ENCODE measurements around the gene EEPD1. TPM values are rescaled to one million over a fixed set of nuclear protein-coding genes. Genes with fewer than 3 reads are reported as not detected.

The EEPD1 gene
- total RNA-seq, 4 donors from 2014 or later, result 2.2 to 9.3 (median 6.2) TPM

DNA sequence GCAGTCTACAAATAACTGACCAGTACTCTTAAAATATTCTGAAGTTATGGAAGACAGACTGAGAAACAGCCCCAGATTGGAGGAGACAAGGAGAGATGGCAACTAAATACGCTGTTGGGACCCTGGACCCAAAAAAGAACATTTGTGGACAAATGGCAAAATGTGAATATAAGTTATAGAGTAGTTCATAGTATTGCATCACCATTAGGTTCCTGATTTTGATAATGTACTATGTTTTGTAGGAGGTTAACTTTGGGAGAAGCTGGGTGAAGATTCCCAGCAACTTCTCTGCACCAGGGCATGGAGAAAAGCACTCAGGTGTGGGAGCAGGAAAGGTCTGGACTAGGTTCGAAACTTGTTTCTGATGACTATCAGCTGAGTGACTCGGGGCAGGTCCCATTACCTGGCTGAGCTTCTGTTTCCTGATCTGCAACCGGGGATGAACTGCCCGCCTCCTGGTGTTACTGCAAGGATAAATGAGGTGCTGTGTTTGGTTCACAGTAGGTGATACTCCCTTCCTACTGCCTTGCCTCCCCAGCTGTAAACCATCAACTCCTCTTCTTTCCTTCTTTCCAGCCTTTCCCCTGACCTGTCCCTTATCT lies 48.2 kb downstream of the EEPD1 start:
- WGBS, 2 donors, result 87% methylated on average over 5 of the region's 5 CpGs
- H3K27me3 ChIP-seq, result no peaks in the 10 kb centered on the region
- no peak for DNase-seq
- no peak overlapping the region for H3K4me3 ChIP-seq (replicated peaks in 1 of 3)
- H3K9me3 ChIP-seq, result no peaks in the 10 kb centered on the region
- intact Hi-C loops (cut with DNase I), result no loop called here
- H3K36me3 ChIP-seq, result no peaks in the 10 kb centered on the region
- H3K4me1 ChIP-seq, result no peaks in the 10 kb centered on the region
- H3K27ac ChIP-seq, result no peak overlapping the region
- no peak for TF ChIP-seq POLR2A (IDR thresholded peaks at IDR 0.05)
- TF ChIP-seq, protein P1, sequence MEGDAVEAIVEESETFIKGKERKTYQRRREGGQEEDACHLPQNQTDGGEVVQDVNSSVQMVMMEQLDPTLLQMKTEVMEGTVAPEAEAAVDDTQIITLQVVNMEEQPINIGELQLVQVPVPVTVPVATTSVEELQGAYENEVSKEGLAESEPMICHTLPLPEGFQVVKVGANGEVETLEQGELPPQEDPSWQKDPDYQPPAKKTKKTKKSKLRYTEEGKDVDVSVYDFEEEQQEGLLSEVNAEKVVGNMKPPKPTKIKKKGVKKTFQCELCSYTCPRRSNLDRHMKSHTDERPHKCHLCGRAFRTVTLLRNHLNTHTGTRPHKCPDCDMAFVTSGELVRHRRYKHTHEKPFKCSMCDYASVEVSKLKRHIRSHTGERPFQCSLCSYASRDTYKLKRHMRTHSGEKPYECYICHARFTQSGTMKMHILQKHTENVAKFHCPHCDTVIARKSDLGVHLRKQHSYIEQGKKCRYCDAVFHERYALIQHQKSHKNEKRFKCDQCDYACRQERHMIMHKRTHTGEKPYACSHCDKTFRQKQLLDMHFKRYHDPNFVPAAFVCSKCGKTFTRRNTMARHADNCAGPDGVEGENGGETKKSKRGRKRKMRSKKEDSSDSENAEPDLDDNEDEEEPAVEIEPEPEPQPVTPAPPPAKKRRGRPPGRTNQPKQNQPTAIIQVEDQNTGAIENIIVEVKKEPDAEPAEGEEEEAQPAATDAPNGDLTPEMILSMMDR (IDR thresholded peaks at IDR 0.05), result no peak

DNA sequence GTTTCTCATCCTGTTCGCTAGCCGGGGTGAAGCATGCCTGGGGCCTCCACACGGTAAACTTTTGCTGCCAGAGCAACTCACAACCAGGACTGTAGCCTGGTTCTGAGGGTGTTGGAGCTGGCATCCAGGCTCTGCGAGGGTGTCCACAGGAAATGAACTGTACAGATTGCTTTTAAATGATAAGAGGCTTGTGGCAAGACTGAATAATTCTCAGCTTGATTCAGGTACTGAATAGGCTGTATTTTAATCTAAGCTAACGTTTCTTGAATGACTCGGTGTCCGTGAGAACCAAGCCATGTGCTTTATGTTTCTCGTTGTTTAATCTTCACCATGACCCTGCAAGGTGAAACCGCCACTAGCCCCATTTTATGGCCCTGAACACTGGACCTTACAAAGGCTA lies 49.3 kb downstream of the EEPD1 start:
- Histone ChIP-seq H3K27ac (no peak overlapping the region), H3K36me3 (no peaks in the 10 kb centered on the region), H3K27me3 (no peaks in the 10 kb centered on the region), H3K4me3 (replicated peaks in 1 of 3) (no peak overlapping the region), H3K4me1 (peaks cover 4% of the 10 kb centered on the region in 2 donors), H3K9me3 (no peaks in the 10 kb centered on the region)
- DNase-seq, result no peak
- TF ChIP-seq POLR2A (IDR thresholded peaks at IDR 0.05), result no peak
- TF ChIP-seq, protein P1 (IDR thresholded peaks at IDR 0.05), result no peak
- WGBS, 2 donors, result 71 to 80% methylated on average over 8 to 9 of the region's 9 CpGs
- intact Hi-C loops (cut with DNase I), result no loop called here

DNA sequence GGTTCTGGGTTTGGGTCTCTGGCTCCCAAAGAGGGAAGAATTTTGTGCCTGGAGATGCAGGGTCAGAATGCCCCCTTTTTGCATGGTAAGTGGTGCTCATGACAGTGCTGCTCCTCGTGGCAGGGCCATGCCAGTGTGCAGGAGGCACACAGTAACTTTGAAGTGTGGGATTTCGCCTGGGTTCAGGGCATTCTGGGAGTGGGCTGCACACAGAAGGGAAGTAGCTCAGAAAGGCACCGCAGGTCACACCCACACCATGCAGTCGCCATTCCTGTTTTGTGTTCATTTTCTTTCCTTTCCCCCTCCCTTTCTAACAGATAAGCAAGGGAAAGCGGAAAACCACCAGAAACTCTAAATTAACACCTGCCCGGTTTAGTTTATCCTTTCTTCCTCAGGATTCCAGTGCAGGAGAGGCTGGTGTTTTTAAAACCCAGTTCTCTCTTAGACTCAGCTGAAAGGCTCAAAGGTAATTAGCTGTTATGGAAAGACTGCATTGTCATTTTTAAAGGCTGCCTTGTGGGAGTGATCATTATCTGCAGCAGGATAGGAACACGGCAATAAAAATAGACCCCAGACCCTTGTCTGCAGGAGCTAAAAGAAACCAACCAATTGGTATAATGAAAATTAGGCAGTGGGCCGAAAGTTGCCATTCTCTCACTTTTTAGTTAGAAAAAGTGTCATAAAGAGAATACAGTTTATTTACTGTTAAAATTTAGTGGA lies 50.2 kb downstream of the EEPD1 start:
- H3K36me3 ChIP-seq, result no peaks in the 10 kb centered on the region
- no peak for TF ChIP-seq POLR2A (IDR thresholded peaks at IDR 0.05)
- TF ChIP-seq, protein P1 (IDR thresholded peaks at IDR 0.05), result no peak
- intact Hi-C loops (cut with DNase I), result no loop called here
- no peak overlapping the region for H3K27ac ChIP-seq
- no peaks in the 10 kb centered on the region for H3K27me3 ChIP-seq
- H3K4me3 ChIP-seq (replicated peaks in 1 of 3), result no peak overlapping the region
- H3K4me1 ChIP-seq, result peaks cover 13% of the 10 kb centered on the region in 2 donors
- H3K9me3 ChIP-seq, result no peaks in the 10 kb centered on the region
- WGBS, 2 donors, result 60 to 61% methylated on average over 8 of the region's 8 CpGs
- DNase-seq, result no peak

DNA sequence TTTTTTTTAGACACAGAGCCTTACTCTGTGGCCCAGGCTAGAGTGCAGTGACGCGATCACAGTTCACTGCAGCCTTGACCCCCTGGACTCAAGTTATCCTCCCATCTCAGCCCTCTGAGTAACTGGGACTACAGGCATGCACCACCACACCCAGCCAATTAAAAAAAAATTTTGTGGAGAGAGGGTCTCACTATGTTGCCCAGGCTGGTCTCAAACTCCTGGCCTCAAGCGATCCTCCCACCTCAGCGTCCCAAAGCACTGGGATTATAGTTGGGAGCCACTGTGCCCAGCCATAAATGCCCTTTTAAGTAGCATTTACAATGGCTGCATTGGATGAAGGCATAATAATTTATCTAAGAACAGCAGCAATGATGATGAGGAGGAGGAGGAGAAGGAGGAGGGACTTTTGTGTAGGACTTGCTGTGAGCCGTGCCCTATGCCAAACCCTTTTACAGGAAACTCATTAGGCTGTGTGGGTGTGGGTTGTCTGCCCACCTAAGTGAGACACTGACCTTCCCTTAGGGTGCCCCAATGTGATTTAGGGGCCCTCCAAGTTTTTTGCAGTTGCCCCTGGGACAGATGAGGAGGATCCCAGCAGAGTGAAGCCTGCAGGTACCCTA lies 51.1 kb downstream of the EEPD1 start:
- intact Hi-C loops (cut with DNase I), result no loop called here
- Histone ChIP-seq H3K4me3 (replicated peaks in 1 of 3) (no peak overlapping the region), H3K27ac (no peak overlapping the region), H3K36me3 (no peaks in the 10 kb centered on the region), H3K27me3 (no peaks in the 10 kb centered on the region), H3K9me3 (no peaks in the 10 kb centered on the region), H3K4me1 (peaks cover 15 to 18% of the 10 kb centered on the region in 2 donors)
- DNase-seq, result no peak
- 91 to 94% methylated on average over 5 of the region's 5 CpGs for WGBS, 2 donors
- TF ChIP-seq, protein P1 (IDR thresholded peaks at IDR 0.05), result no peak
- no peak for TF ChIP-seq POLR2A (IDR thresholded peaks at IDR 0.05)

Measured in thyroid gland (tissue), 4 donors.